OCI-LY1 (cell line): Measurements from ENCODE around the gene GRAMD1B.

Experiments
- CTCF ChIP-seq: fragments of 200-600 bp; sonication (generic), shearing (Covaris generic); IDR thresholded peaks from 2 replicates; pipeline ENCODE4 v1.5.1; 2017; ENCODE audit warnings: mild to moderate bottlenecking, antibody characterized with exemption, low read length, moderate library complexity, mixed read lengths
- EZH2 ChIP-seq: fragments of 200-600 bp; sonication (generic), shearing (Covaris generic); IDR thresholded peaks from 2 replicates; pipeline ENCODE4 v1.8.0; 2017; ENCODE audit warnings: borderline replicate concordance, mixed run types, mild to moderate bottlenecking, antibody characterized with exemption, low read length, moderate library complexity, mixed read lengths

- no peak for TF ChIP-seq CTCF
- TF ChIP-seq EZH2: no peak
Measured at GRCh38 chr11:123594921-123595320, 164.9 kb downstream of the GRAMD1B start.
